IMR-90 (cell line): ENCODE data around the gene TSPAN33. TPM values are rescaled to one million over a fixed set of nuclear protein-coding genes. Genes with fewer than 3 reads are reported as not detected.

ENCODE experiments used
- ATAC-seq: fragments of 200-7000 bp; cut with Tn5 transposase; 2 replicates; pipeline ENCODE4 v1.9.1; 2020; ENCODE audit warnings: low read depth, mild to moderate bottlenecking, moderate library complexity
- BruUV-seq: library from RNA; stranded (reverse); fragments of 400-500 nt; replicated peaks from 2 replicates; lab custom pipeline; 2021; lab: Mats Ljungman, UMichigan
- CTCF ChIA-PET: fragments of 300-600 bp; formaldehyde crosslinking; extraction: SDS; loops from one replicate; lab custom pipeline; 2021; ENCODE audit warnings: antibody characterized with exemption; lab: Yijun Ruan, JAX
- POLR2A ChIA-PET: fragments of 300-600 bp; sonication (Branson Sonifier 250); formaldehyde crosslinking; loops from one replicate; lab custom pipeline; 2022; ENCODE audit warnings: antibody characterized with exemption; ENCODE audit not compliant: unreplicated experiment; lab: Charles Lee
- DNase-seq: peaks from one replicate; pipeline ENCODE4 v3.0.0; 2013
- H2AFZ ChIP-seq: replicated peaks from 2 replicates; pipeline ENCODE3; 2013; ENCODE audit warnings: low read length, mild to moderate bottlenecking; ENCODE audit not compliant: poor library complexity
- H2AK5ac ChIP-seq: 2 replicates; pipeline ENCODE4 v1.6.1; 2013; ENCODE audit warnings: low read depth, low read length, inconsistent platforms
- H2AK9ac ChIP-seq: replicated peaks from 2 replicates; pipeline ENCODE3; 2013; ENCODE audit warnings: mild to moderate bottlenecking, low read depth, low read length, moderate library complexity; ENCODE audit not compliant: poor library complexity
- H2BK120ac ChIP-seq: 2 replicates; pipeline ENCODE4 v1.6.1; 2013; ENCODE audit warnings: low read depth, low read length, inconsistent platforms
- H2BK15ac ChIP-seq: 3 replicates; pipeline ENCODE4 v1.6.1; 2013; ENCODE audit warnings: low read depth, low read length, inconsistent platforms
- H2BK20ac ChIP-seq: 2 replicates; pipeline ENCODE4 v1.6.1; 2013; ENCODE audit warnings: low read depth, mild to moderate bottlenecking, inconsistent platforms, low read length, moderate library complexity
- H2BK5ac ChIP-seq: 2 replicates; pipeline ENCODE4 v1.6.1; 2013; ENCODE audit warnings: mild to moderate bottlenecking, low read depth, low read length, inconsistent platforms; ENCODE audit not compliant: poor library complexity, severe bottlenecking
- H3K14ac ChIP-seq: replicated peaks from 2 replicates; pipeline ENCODE4 v1.6.1; 2013; ENCODE audit warnings: low read depth, low read length, inconsistent platforms
- H3K18ac ChIP-seq: 2 replicates; pipeline ENCODE4 v1.6.1; 2013; ENCODE audit warnings: low read depth, low read length, control low read depth
- H3K23ac ChIP-seq: 2 replicates; pipeline ENCODE4 v1.6.1; 2013; ENCODE audit warnings: low read depth, low read length, inconsistent platforms
- H3K27ac ChIP-seq: 2 replicates; pipeline ENCODE4 v1.5.1; 2013; ENCODE audit warnings: mild to moderate bottlenecking, control low read depth, low read length; ENCODE audit not compliant: insufficient read depth
- H3K27me3 ChIP-seq: 2 replicates; pipeline ENCODE4 v1.6.1; 2013; ENCODE audit warnings: low read length; ENCODE audit not compliant: control insufficient read depth, insufficient read depth
- H3K36me3 ChIP-seq: 2 replicates; pipeline ENCODE4 v1.6.1; 2013; ENCODE audit warnings: low read length, mixed read lengths; ENCODE audit not compliant: control insufficient read depth, insufficient read depth
- H3K4ac ChIP-seq: 2 replicates; pipeline ENCODE4 v1.6.1; 2013; ENCODE audit warnings: low read depth, low read length, inconsistent platforms
- H3K4me1 ChIP-seq: 2 replicates; pipeline ENCODE4 v1.6.1; 2013; ENCODE audit warnings: low read length, mixed read lengths; ENCODE audit not compliant: control insufficient read depth, insufficient read depth
- H3K4me2 ChIP-seq: 2 replicates; pipeline ENCODE4 v1.6.1; 2013; ENCODE audit warnings: low read depth, mild to moderate bottlenecking, control low read depth, low read length, moderate library complexity
- H3K4me3 ChIP-seq: 2 replicates; pipeline ENCODE4 v1.5.1; 2013; ENCODE audit warnings: low read depth, mild to moderate bottlenecking, control low read depth, low read length, moderate library complexity; ENCODE audit not compliant: insufficient read depth
- H3K56ac ChIP-seq: 2 replicates; pipeline ENCODE4 v1.6.1; 2013; ENCODE audit warnings: low read length, inconsistent platforms; ENCODE audit not compliant: insufficient read depth; ENCODE audit errors: extremely low read depth
- H3K79me1 ChIP-seq, 2 experiments: 2 replicates each; pipeline ENCODE4 v1.6.1; 2013; ENCODE audit warnings: low read length in 2 of 2, inconsistent platforms in 1 of 2, low read depth in 1 of 2
- H3K9ac ChIP-seq: 2 replicates; pipeline ENCODE4 v1.6.1; 2013; ENCODE audit warnings: low read depth, low read length, control low read depth
- H3K9me1 ChIP-seq: 2 replicates; pipeline ENCODE4 v1.6.1; 2013; ENCODE audit warnings: low read length, inconsistent platforms; ENCODE audit not compliant: insufficient read depth
- H3K9me3 ChIP-seq: 2 replicates; pipeline ENCODE4 v1.6.1; 2013; ENCODE audit warnings: low read length; ENCODE audit not compliant: control insufficient read depth, insufficient read depth
- H4K20me1 ChIP-seq: 2 replicates; pipeline ENCODE4 v1.6.1; 2013; ENCODE audit warnings: low read length, inconsistent platforms; ENCODE audit not compliant: insufficient read depth
- H4K5ac ChIP-seq: 2 replicates; pipeline ENCODE4 v1.6.1; 2013; ENCODE audit warnings: mild to moderate bottlenecking, low read depth, low read length, control low read depth
- H4K8ac ChIP-seq, 2 experiments: 2 replicates each; pipeline ENCODE4 v1.6.1; 2013; ENCODE audit warnings: low read depth in 2 of 2, low read length in 2 of 2, control low read depth in 1 of 2, inconsistent platforms in 1 of 2
- H4K91ac ChIP-seq: 2 replicates; pipeline ENCODE4 v1.6.1; 2013; ENCODE audit warnings: low read depth, low read length, inconsistent platforms; ENCODE audit not compliant: insufficient read depth
- CEBPB ChIP-seq: IDR thresholded peaks from 2 replicates; pipeline ENCODE4 v1.6.1; 2012; ENCODE audit warnings: low read depth, low read length, improper control_type of control experiment
- CHD1 ChIP-seq: IDR thresholded peaks from 2 replicates; pipeline ENCODE4 v1.6.1; 2012; ENCODE audit warnings: low read depth, low read length, improper control_type of control experiment
- FOS ChIP-seq: fragments of 150-350 bp; IDR thresholded peaks from 2 replicates; pipeline ENCODE4 v1.6.1; 2016; ENCODE audit warnings: low read depth, low read length
- MXI1 ChIP-seq: IDR thresholded peaks from 2 replicates; pipeline ENCODE4 v1.6.1; 2012; ENCODE audit warnings: low read depth, mild to moderate bottlenecking, low read length, moderate library complexity, borderline replicate concordance
- NFE2L2 ChIP-seq: fragments of 150-350 bp; IDR thresholded peaks from 2 replicates; pipeline ENCODE4 v1.6.1; 2016; ENCODE audit warnings: low read depth, mild to moderate bottlenecking, low read length
- POLR2A ChIP-seq: IDR thresholded peaks from 2 replicates; pipeline ENCODE4 v1.6.1; 2012; ENCODE audit warnings: mild to moderate bottlenecking, low read depth, low read length
- RAD21 ChIP-seq: IDR thresholded peaks from 2 replicates; pipeline ENCODE4 v1.6.1; 2012; ENCODE audit warnings: low read length, improper control_type of control experiment
- RCOR1 ChIP-seq: IDR thresholded peaks from 2 replicates; pipeline ENCODE4 v1.6.1; 2012; ENCODE audit warnings: mild to moderate bottlenecking, low read length, improper control_type of control experiment; ENCODE audit not compliant: insufficient replicate concordance
- RFX5 ChIP-seq: IDR thresholded peaks from 2 replicates; pipeline ENCODE4 v1.8.0; 2012; ENCODE audit warnings: low read depth, mild to moderate bottlenecking, low read length, moderate library complexity
- SMC3 ChIP-seq: fragments of 150-350 bp; IDR thresholded peaks from 2 replicates; pipeline ENCODE4 v1.6.1; 2016; ENCODE audit warnings: low read depth, mild to moderate bottlenecking, antibody characterized with exemption, low read length, moderate library complexity
- WGBS, 2 experiments: methylation state at CpG; one replicate each; pipeline versions ENCODE4 v1.1.5 to v1.1.7; 2013; ENCODE audit warnings: missing lambda C conversion rate in 2 of 2; ENCODE audit not compliant: insufficient read length in 1 of 2; ENCODE audit errors: extremely low coverage in 2 of 2; 5-methylcytosine and 5-hydroxymethylcytosine counted together
- dilution Hi-C: fragments of 300-500 bp; cut with HindIII; formaldehyde crosslinking; loops from one replicate; pipeline ENCODE4 v1.14.3; 2018; ENCODE audit warnings: low sequenced_read_pairs; ENCODE audit not compliant: unreplicated experiment
- in situ Hi-C: fragments of 300-500 bp; cut with MboI; formaldehyde crosslinking; loops from 3 replicates; pipeline ENCODE4 v1.14.3; 2019; ENCODE audit warnings: low sequenced_read_pairs, inconsistent platforms, mixed read lengths
- intact Hi-C: fragments of 100-400 bp; cut with micrococcal nuclease; formaldehyde crosslinking; loops from 2 replicates; pipeline ENCODE4 v1.10.0; 2022
- polyA plus RNA-seq, 3 experiments: library from polyadenylated mRNA; depleted of rRNA; stranded (reverse); fragments of >200 nt; gene quantifications; 2 replicates each; pipeline ENCODE4 v1.2.3, GENCODE V29; 2012; ENCODE audit warnings: low replicate concordance in 1 of 3
- total RNA-seq: library from RNA; depleted of rRNA; stranded (reverse); fragments of >200 nt; gene quantifications from 2 replicates; pipeline ENCODE4 v1.2.3, GENCODE V29; 2012
- TF ChIP-seq, protein P1 (sequence below): conservative IDR thresholded peaks from 2 replicates; pipeline ENCODE4 v1.5.1; 2012; ENCODE audit warnings: mild to moderate bottlenecking, low read depth, low read length, improper control_type of control experiment
- TF ChIP-seq, protein P2 (sequence below): fragments of 150-350 bp; IDR thresholded peaks from 2 replicates; pipeline ENCODE4 v1.6.1; 2016; ENCODE audit warnings: low read depth, mild to moderate bottlenecking, low read length, moderate library complexity, borderline replicate concordance

TSPAN33 gene
- total and polyA plus RNA-seq, 2 of the 4 experiments (the other 2 are of a cell fraction) = 0.17 to 0.36 TPM

DNA sequence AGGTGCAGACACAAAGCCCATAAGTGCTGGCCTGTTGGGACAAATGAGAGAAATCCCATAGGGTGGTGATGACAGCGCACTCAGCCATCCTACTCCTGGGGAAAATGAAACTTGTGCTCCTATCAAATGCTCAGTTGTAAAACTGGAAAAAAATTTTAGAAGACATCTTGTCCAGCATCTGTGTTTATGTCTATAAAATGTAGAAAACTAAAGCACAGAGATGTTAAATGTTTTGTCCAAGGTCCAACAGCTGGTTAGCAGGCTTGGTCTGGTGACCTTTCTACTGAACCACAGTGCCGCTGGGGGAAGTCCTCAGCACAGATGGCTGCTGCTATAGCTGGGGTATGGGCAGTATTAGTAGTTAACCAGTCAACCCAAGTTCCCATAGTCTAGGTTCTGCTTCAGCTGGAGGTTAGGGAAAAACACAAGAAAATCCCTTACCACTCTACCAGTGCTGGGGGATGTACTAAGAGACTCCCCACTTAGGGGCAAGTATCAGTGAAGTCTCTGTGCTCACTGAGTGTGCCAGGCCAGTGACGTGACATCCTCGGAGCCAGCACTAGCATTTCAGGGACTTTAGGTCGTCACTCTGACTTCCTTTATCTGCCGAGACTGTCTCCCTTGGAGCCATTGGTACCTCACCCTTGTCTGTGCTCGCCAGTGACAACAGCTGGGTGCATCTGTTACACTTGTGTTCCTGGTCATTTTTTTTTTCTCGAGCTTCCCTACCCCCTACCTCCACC lies 1.9 kb downstream of the TSPAN33 start:
- TF ChIP-seq MXI1 (no peak), NFE2L2 (no peak), CEBPB (no peak), SMC3 (no peak), CHD1 (no peak), RAD21 (no peak), FOS (no peak), RFX5 (no peak), RCOR1 (no peak), POLR2A (no peak)
- TF ChIP-seq, protein P1, sequence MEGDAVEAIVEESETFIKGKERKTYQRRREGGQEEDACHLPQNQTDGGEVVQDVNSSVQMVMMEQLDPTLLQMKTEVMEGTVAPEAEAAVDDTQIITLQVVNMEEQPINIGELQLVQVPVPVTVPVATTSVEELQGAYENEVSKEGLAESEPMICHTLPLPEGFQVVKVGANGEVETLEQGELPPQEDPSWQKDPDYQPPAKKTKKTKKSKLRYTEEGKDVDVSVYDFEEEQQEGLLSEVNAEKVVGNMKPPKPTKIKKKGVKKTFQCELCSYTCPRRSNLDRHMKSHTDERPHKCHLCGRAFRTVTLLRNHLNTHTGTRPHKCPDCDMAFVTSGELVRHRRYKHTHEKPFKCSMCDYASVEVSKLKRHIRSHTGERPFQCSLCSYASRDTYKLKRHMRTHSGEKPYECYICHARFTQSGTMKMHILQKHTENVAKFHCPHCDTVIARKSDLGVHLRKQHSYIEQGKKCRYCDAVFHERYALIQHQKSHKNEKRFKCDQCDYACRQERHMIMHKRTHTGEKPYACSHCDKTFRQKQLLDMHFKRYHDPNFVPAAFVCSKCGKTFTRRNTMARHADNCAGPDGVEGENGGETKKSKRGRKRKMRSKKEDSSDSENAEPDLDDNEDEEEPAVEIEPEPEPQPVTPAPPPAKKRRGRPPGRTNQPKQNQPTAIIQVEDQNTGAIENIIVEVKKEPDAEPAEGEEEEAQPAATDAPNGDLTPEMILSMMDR = no peak
- TF ChIP-seq, protein P2, sequence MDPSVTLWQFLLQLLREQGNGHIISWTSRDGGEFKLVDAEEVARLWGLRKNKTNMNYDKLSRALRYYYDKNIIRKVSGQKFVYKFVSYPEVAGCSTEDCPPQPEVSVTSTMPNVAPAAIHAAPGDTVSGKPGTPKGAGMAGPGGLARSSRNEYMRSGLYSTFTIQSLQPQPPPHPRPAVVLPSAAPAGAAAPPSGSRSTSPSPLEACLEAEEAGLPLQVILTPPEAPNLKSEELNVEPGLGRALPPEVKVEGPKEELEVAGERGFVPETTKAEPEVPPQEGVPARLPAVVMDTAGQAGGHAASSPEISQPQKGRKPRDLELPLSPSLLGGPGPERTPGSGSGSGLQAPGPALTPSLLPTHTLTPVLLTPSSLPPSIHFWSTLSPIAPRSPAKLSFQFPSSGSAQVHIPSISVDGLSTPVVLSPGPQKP = no peak
- Histone ChIP-seq H2BK5ac (no peak overlapping the region), H3K14ac (no peak overlapping the region), H3K4me1 (no peaks in the 10 kb centered on the region), H3K4me3 (no peak overlapping the region), H3K18ac (no peak overlapping the region), H4K91ac (no peak overlapping the region), H2BK120ac (no peak overlapping the region), H4K5ac (no peak overlapping the region), H4K20me1 (no peaks in the 10 kb centered on the region), H2AK5ac (no peak overlapping the region), H3K27me3 (peaks cover 83% of the 10 kb centered on the region), H3K9me1 (no peaks in the 10 kb centered on the region), H3K27ac (no peak overlapping the region), H3K23ac (no peak overlapping the region), H2AK9ac (no peak overlapping the region), H3K56ac (no peak overlapping the region), H2BK20ac (no peak overlapping the region), H4K8ac (no peak overlapping the region), H3K4me2 (no peak overlapping the region), H3K9ac (no peak overlapping the region), H3K79me1 (no peaks in the 10 kb centered on the region), H2AFZ (no peak overlapping the region), H2BK15ac (no peak overlapping the region), H3K36me3 (no peaks in the 10 kb centered on the region), H3K9me3 (0 out of 2 replicates have a peak, but pooled peaks cover 2% of the 10 kb centered on the region), H3K4ac (no peak overlapping the region)
- no peak for ATAC-seq
- intact Hi-C loops = no loop called here
- DNase-seq = no peak
- BruUV-seq = no TSS peak
- ChIA-PET POLR2A (no interaction called here), CTCF (no interaction called here)
- WGBS, 2 experiments = 29% methylated on average over 4 of the region's 8 CpGs; no CpG with 5 or more reads in 1 of the 2 experiments
- in situ Hi-C loops = no loop called here
- dilution Hi-C loops = no loop called here
